ENCODE data around the gene RAP1GAP. TPM values are rescaled to one million over a fixed set of nuclear protein-coding genes. Genes with fewer than 3 reads are reported as not detected.

RAP1GAP gene
- total RNA-seq, 1 experiment from 2014 or later, result 8.4 TPM

- H3K36me3 ChIP-seq, result no peaks in the 10 kb centered on the region
- no peak overlapping the region for H3K4me3 ChIP-seq
- H3K4me1 ChIP-seq, result peaks cover 16% of the 10 kb centered on the region
- no peaks in the 10 kb centered on the region for H3K27me3 ChIP-seq
- no peaks in the 10 kb centered on the region for H3K9me3 ChIP-seq (replicated peaks)
- no peak for DNase-seq
- no peak overlapping the region for H3K27ac ChIP-seq
These were observed 20.8 kb downstream of the RAP1GAP start for GRCh38 chr1:21648352-21648730.

- Histone ChIP-seq H3K27ac (no peak overlapping the region), H3K36me3 (no peaks in the 10 kb centered on the region), H3K4me3 (no peak overlapping the region), H3K9me3 (replicated peaks) (no peaks in the 10 kb centered on the region), H3K4me1 (peaks cover 12% of the 10 kb centered on the region; the same call in 1 of the 2 replicates), H3K27me3 (no peaks in the 10 kb centered on the region)
- DNase-seq, result peak; percentile 84 to 85
These were observed 21.5 kb downstream of the RAP1GAP start for GRCh38 chr1:21647431-21648351.

GRCh38 chr1:21645550-21645949, 23.6 kb downstream of the RAP1GAP start:
- Histone ChIP-seq H3K27ac (no peak overlapping the region), H3K9me3 (replicated peaks) (no peaks in the 10 kb centered on the region), H3K36me3 (no peaks in the 10 kb centered on the region), H3K4me1 (peaks cover 5% of the 10 kb centered on the region; the same call in 1 of the 2 replicates), H3K4me3 (no peak overlapping the region), H3K27me3 (no peaks in the 10 kb centered on the region)
- no peak for DNase-seq

GRCh38 chr1:21644906-21645305, 24.3 kb downstream of the RAP1GAP start:
- DNase-seq, result no peak
- Histone ChIP-seq H3K9me3 (replicated peaks) (no peaks in the 10 kb centered on the region), H3K4me1 (peaks cover 6% of the 10 kb centered on the region), H3K27ac (no peak overlapping the region), H3K36me3 (no peaks in the 10 kb centered on the region), H3K27me3 (no peaks in the 10 kb centered on the region), H3K4me3 (no peak overlapping the region)

- H3K36me3 ChIP-seq, result no peaks in the 10 kb centered on the region
- H3K4me1 ChIP-seq, result peaks cover 10% of the 10 kb centered on the region
- no peak overlapping the region for H3K4me3 ChIP-seq
- H3K9me3 ChIP-seq (replicated peaks), result no peaks in the 10 kb centered on the region
- H3K27me3 ChIP-seq, result no peaks in the 10 kb centered on the region
- H3K27ac ChIP-seq, result no peak overlapping the region
- no peak for DNase-seq
These were observed 24.8 kb downstream of the RAP1GAP start for GRCh38 chr1:21644348-21644747.

- Histone ChIP-seq H3K27me3 (no peaks in the 10 kb centered on the region), H3K4me1 (peaks cover 17% of the 10 kb centered on the region), H3K36me3 (no peaks in the 10 kb centered on the region), H3K4me3 (no peak overlapping the region), H3K27ac (no peak overlapping the region), H3K9me3 (replicated peaks) (no peaks in the 10 kb centered on the region)
- no peak for DNase-seq
These were observed 25.5 kb downstream of the RAP1GAP start for GRCh38 chr1:21643624-21644023.

GRCh38 chr1:21641967-21642739, 27.0 kb downstream of the RAP1GAP start:
- no peaks in the 10 kb centered on the region for H3K27me3 ChIP-seq
- no peaks in the 10 kb centered on the region for H3K9me3 ChIP-seq (replicated peaks)
- DNase-seq, result no peak
- H3K4me1 ChIP-seq, result peaks cover 19% of the 10 kb centered on the region
- H3K36me3 ChIP-seq, result no peaks in the 10 kb centered on the region
- H3K4me3 ChIP-seq, result no peak overlapping the region
- no peak overlapping the region for H3K27ac ChIP-seq

GRCh38 chr1:21641537-21641936, 27.6 kb downstream of the RAP1GAP start:
- H3K4me3 ChIP-seq, result no peak overlapping the region
- peaks cover 19% of the 10 kb centered on the region for H3K4me1 ChIP-seq
- H3K27me3 ChIP-seq, result no peaks in the 10 kb centered on the region

GRCh38 chr1:21641076-21641475, 28.1 kb downstream of the RAP1GAP start:
- DNase-seq, result no peak
- H3K27me3 ChIP-seq, result no peaks in the 10 kb centered on the region
- H3K9me3 ChIP-seq (replicated peaks), result no peaks in the 10 kb centered on the region
- H3K27ac ChIP-seq, result no peak overlapping the region
- no peaks in the 10 kb centered on the region for H3K36me3 ChIP-seq
- H3K4me1 ChIP-seq, result peaks cover 19% of the 10 kb centered on the region
- no peak overlapping the region for H3K4me3 ChIP-seq

More at GRCh38 chr1:21641537-21641936, 27.6 kb downstream of the RAP1GAP start:
- no peak for DNase-seq
- Histone ChIP-seq H3K36me3 (no peaks in the 10 kb centered on the region), H3K9me3 (replicated peaks) (no peaks in the 10 kb centered on the region), H3K27ac (no peak overlapping the region)

GRCh38 chr1:21640653-21641052, 28.5 kb downstream of the RAP1GAP start:
- no peaks in the 10 kb centered on the region for H3K27me3 ChIP-seq
- peaks cover 19% of the 10 kb centered on the region for H3K4me1 ChIP-seq
- no peaks in the 10 kb centered on the region for H3K36me3 ChIP-seq
- no peak overlapping the region for H3K4me3 ChIP-seq
- H3K9me3 ChIP-seq (replicated peaks), result no peaks in the 10 kb centered on the region
- no peak overlapping the region for H3K27ac ChIP-seq
- DNase-seq, result peak in 1 of 2 experiments; percentile 4

- no peaks in the 10 kb centered on the region for H3K27me3 ChIP-seq
- no peaks in the 10 kb centered on the region for H3K36me3 ChIP-seq
- peaks cover 19% of the 10 kb centered on the region for H3K4me1 ChIP-seq
- H3K4me3 ChIP-seq, result no peak overlapping the region
- no peaks in the 10 kb centered on the region for H3K9me3 ChIP-seq (replicated peaks)
- DNase-seq, result peak in 1 of 2 experiments; percentile 40
- no peak overlapping the region; the same call in 1 of the 2 replicates for H3K27ac ChIP-seq
These were observed 29.5 kb downstream of the RAP1GAP start for GRCh38 chr1:21639594-21640041.

- H3K27ac ChIP-seq, result peak overlapping the region; percentile 20
- H3K9me3 ChIP-seq (replicated peaks), result no peaks in the 10 kb centered on the region
- H3K4me3 ChIP-seq, result no peak overlapping the region
- DNase-seq, result peak; percentile 79 to 84
- peaks cover 19% of the 10 kb centered on the region for H3K4me1 ChIP-seq
- H3K36me3 ChIP-seq, result no peaks in the 10 kb centered on the region
- no peaks in the 10 kb centered on the region for H3K27me3 ChIP-seq
These were observed 30.4 kb downstream of the RAP1GAP start for GRCh38 chr1:21638531-21639341.

GRCh38 chr1:21637514-21637913, 31.6 kb downstream of the RAP1GAP start:
- H3K27me3 ChIP-seq, result no peaks in the 10 kb centered on the region
- peaks cover 19% of the 10 kb centered on the region for H3K4me1 ChIP-seq
- H3K9me3 ChIP-seq (replicated peaks), result no peaks in the 10 kb centered on the region
- DNase-seq, result no peak
- no peak overlapping the region for H3K4me3 ChIP-seq
- H3K36me3 ChIP-seq, result no peaks in the 10 kb centered on the region
- H3K27ac ChIP-seq, result no peak overlapping the region

- Histone ChIP-seq H3K4me1 (peaks cover 30% of the 10 kb centered on the region), H3K9me3 (replicated peaks) (no peaks in the 10 kb centered on the region), H3K4me3 (no peak overlapping the region), H3K27me3 (no peaks in the 10 kb centered on the region), H3K36me3 (no peaks in the 10 kb centered on the region), H3K27ac (no peak overlapping the region)
- no peak for DNase-seq
These were observed 33.1 kb downstream of the RAP1GAP start for GRCh38 chr1:21636029-21636428.
